Panc1 (cell line): ENCODE data around the gene SH3BP1. TPM values are rescaled to one million over a fixed set of nuclear protein-coding genes. Genes with fewer than 3 reads are reported as not detected.
"Not testable (repeated sequence)": the region's sequence is repeated elsewhere in the genome, so short reads cannot be mapped to it uniquely, and the experiment has no call there.

Source experiments
- ATAC-seq: fragments of 200-7000 bp; cut with Tn5 transposase; 2 replicates; pipeline ENCODE4 v1.9.1; 2020; ENCODE audit warnings: mild to moderate bottlenecking, moderate library complexity
- BruUV-seq: library from RNA; stranded (reverse); fragments of 400-500 nt; replicated peaks from 2 replicates; lab custom pipeline; 2021; lab: Mats Ljungman, UMichigan
- CTCF ChIA-PET: fragments of 300-600 bp; sonication (Branson Sonifier 250); formaldehyde crosslinking; loops from one replicate; lab custom pipeline; 2022; ENCODE audit warnings: antibody characterized with exemption; lab: Charles Lee
- POLR2A ChIA-PET: fragments of 300-600 bp; sonication (Branson Sonifier 250); formaldehyde crosslinking; loops from one replicate; lab custom pipeline; 2022; ENCODE audit warnings: antibody characterized with exemption; lab: Charles Lee
- DNase-seq: peaks from one replicate; pipeline ENCODE4 v3.0.0-alpha.2; 2010; ENCODE audit warnings: low read depth, low spot score
- H3K27ac ChIP-seq: 2 replicates; pipeline ENCODE4 v1.5.1; 2011; ENCODE audit warnings: mild to moderate bottlenecking, low read length, inconsistent platforms
- H3K27me3 ChIP-seq: fragments of 200-500 bp; sonication (Bioruptor generic); 2 replicates; pipeline ENCODE4 v1.6.0; 2014; ENCODE audit warnings: low read length, inconsistent platforms; ENCODE audit not compliant: control insufficient read depth, insufficient read depth
- H3K36me3 ChIP-seq: fragments of 200-500 bp; sonication (Bioruptor generic); 2 replicates; pipeline ENCODE4 v1.5.1; 2014; ENCODE audit warnings: inconsistent platforms, mild to moderate bottlenecking, low read length, moderate library complexity; ENCODE audit not compliant: control insufficient read depth, insufficient read depth
- H3K4me1 ChIP-seq: 2 replicates; pipeline ENCODE4 v1.5.1; 2011; ENCODE audit warnings: inconsistent platforms, mild to moderate bottlenecking, low read length, moderate library complexity; ENCODE audit not compliant: control insufficient read depth, insufficient read depth
- H3K4me3 ChIP-seq, 2 experiments: 2 replicates each; pipeline ENCODE4 v1.5.1; 2011 to 2012; ENCODE audit warnings: low read depth in 2 of 2, low read length in 2 of 2, mild to moderate bottlenecking in 2 of 2, inconsistent platforms in 1 of 2, moderate library complexity in 1 of 2
- H3K9me3 ChIP-seq: fragments of 200-500 bp; sonication (Bioruptor generic); 2 replicates; pipeline ENCODE4 v1.5.1; 2014; ENCODE audit warnings: low read depth, mild to moderate bottlenecking, inconsistent platforms, low read length, moderate library complexity; ENCODE audit not compliant: control insufficient read depth, insufficient read depth
- POLR2AphosphoS5 ChIP-seq: IDR thresholded peaks from 2 replicates; pipeline ENCODE4 v1.6.1; 2012; ENCODE audit warnings: mild to moderate bottlenecking, low read depth, low read length, moderate library complexity
- SIN3A ChIP-seq: IDR thresholded peaks from 2 replicates; pipeline ENCODE4 v1.6.1; 2012; ENCODE audit warnings: low read depth, mild to moderate bottlenecking, low read length, moderate library complexity, borderline replicate concordance; ENCODE audit not compliant: insufficient read depth
- TCF7L2 ChIP-seq: IDR thresholded peaks from 2 replicates; pipeline ENCODE4 v1.6.1; 2011; ENCODE audit warnings: mild to moderate bottlenecking, low read depth, low read length, inconsistent platforms
- in situ Hi-C: cut with HindIII; loops from 2 replicates; pipeline ENCODE4 v1.10.0; 2016; ENCODE audit warnings: low sequenced_read_pairs, low pct_unique_long_range_greater_than_20kb
- intact Hi-C: fragments of 100-400 bp; cut with micrococcal nuclease; formaldehyde crosslinking; loops from one replicate; pipeline ENCODE4 v1.10.0; 2022; ENCODE audit not compliant: unreplicated experiment
- total RNA-seq: library from RNA; stranded (reverse); gene quantifications from one replicate; pipeline ENCODE4 v1.2.1, GENCODE V29; 2021; ENCODE audit not compliant: unreplicated experiment
- TF ChIP-seq, protein P1 (sequence below): fragments of 450-650 bp; IDR thresholded peaks from 2 replicates; pipeline ENCODE4 v1.5.1; 2017; ENCODE audit warnings: mild to moderate bottlenecking
- TF ChIP-seq, protein P2 (sequence below), 2 experiments: IDR thresholded peaks; 2 replicates each; pipeline ENCODE4 v1.6.1; 2011 to 2012; ENCODE audit warnings: low read depth in 2 of 2, control low read depth in 1 of 2, low read length in 1 of 2, mild to moderate bottlenecking in 1 of 2, moderate library complexity in 1 of 2; ENCODE audit not compliant: insufficient read depth in 1 of 2

The SH3BP1 gene
- total RNA-seq, 1 experiment from 2014 or later = 6.8 TPM

DNA sequence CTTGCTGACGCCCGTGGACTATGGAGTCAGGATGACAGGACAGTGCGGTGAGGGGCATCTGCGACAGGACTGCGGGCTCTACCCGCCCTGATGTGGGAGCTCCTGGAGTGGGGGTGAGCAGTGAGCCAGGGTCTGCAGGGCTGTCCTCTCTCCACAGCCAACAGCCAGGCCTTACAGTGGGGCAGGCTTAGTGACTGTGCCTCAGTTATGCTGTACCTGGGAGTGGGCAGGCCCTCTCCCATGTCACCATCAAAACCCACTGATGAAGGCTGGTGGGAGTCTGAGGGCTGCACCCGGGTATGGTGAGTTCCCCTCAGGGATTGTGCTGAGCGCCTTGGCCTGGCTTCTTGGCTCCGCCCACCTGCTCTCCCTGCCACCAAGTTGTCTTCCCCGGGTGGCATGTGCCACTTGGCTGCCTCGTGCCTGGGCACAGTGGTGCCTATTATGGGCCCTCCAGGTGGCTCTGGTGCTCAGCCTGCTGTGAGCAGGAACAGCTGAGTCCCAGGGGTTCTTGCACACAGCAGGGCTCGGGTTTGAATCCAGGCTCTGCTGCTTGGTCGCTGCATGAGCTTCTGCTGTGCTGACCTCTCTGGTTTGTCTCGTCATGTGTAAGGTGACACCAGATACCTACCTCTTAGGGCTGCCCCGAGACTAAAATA lies 53.3 kb downstream of the SH3BP1 start:
- DNase-seq (no peak), ATAC-seq (no peak)
- in situ Hi-C loops (no loop called here), intact Hi-C loops (no loop called here)
- ChIA-PET CTCF (no interaction called here), POLR2A (interaction anchor here (0.6 kb wide), 1 partner anchor 64 kb away, joined by 4 read pairs; no protein-coding TSS in a partner anchor)
- no peak overlapping the region for H3K27ac ChIP-seq
- H3K4me1 ChIP-seq = no peaks in the 10 kb centered on the region
- no peak overlapping the region for H3K4me3 ChIP-seq
- TF ChIP-seq SIN3A (no peak), POLR2AphosphoS5 (no peak), TCF7L2 (no peak)
- TF ChIP-seq, protein P1, sequence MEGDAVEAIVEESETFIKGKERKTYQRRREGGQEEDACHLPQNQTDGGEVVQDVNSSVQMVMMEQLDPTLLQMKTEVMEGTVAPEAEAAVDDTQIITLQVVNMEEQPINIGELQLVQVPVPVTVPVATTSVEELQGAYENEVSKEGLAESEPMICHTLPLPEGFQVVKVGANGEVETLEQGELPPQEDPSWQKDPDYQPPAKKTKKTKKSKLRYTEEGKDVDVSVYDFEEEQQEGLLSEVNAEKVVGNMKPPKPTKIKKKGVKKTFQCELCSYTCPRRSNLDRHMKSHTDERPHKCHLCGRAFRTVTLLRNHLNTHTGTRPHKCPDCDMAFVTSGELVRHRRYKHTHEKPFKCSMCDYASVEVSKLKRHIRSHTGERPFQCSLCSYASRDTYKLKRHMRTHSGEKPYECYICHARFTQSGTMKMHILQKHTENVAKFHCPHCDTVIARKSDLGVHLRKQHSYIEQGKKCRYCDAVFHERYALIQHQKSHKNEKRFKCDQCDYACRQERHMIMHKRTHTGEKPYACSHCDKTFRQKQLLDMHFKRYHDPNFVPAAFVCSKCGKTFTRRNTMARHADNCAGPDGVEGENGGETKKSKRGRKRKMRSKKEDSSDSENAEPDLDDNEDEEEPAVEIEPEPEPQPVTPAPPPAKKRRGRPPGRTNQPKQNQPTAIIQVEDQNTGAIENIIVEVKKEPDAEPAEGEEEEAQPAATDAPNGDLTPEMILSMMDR = no peak
- no peaks in the 10 kb centered on the region for H3K27me3 ChIP-seq
- no peaks in the 10 kb centered on the region for H3K9me3 ChIP-seq
- no peaks in the 10 kb centered on the region; the same call in 1 of the 2 replicates for H3K36me3 ChIP-seq
- no TSS peak for BruUV-seq

DNA sequence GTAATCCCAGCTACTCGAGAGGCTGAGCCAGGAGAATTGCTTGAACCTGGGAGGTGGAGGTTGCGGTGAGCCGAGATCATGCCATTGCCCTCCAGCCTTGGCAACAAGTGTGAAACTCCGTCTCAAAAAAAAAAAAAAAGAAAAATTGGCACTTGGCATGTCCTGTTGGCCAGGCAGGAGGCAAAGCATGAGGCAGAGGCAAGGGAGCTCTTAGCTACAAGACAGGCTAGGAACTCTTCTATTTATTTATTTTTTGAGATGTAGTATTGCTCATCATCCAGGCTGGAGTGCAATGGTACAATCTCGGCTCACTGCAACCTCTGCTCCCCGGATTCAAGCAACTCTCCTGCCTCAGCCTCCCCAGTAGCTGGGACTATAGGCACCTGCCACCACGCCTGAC lies 54.7 kb downstream of the SH3BP1 start:
- ATAC-seq, BruUV-seq, H3K4me3 ChIP-seq, H3K9me3 ChIP-seq, intact Hi-C loops, H3K4me1 ChIP-seq, H3K27ac ChIP-seq, POLR2A ChIA-PET, CTCF ChIA-PET, DNase-seq, in situ Hi-C loops, H3K27me3 ChIP-seq, H3K36me3 ChIP-seq: not testable (repeated sequence)

DNA sequence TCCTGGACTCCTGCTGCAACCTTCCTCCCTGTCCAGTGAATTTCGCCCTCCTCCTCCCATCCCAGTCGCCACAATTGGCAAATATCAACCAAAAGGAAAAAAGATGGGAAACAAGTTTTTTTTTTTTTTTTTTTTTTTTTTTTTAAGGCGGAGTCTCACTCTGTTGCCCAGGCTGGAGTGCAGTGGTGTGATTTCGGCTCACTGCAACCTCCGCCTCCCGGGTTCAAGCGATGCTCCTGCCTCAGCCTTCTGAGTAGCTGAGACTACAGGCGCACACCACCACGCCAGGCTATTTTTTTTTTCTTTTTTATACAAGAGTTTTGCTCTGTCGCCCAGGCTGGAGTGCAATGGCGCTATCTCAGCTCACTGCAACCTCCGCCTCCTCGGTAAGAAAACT lies 56.8 kb downstream of the SH3BP1 start:
- intact Hi-C loops, POLR2A ChIA-PET, H3K27ac ChIP-seq, in situ Hi-C loops, H3K27me3 ChIP-seq, H3K9me3 ChIP-seq, H3K36me3 ChIP-seq, ATAC-seq, CTCF ChIA-PET, H3K4me1 ChIP-seq, H3K4me3 ChIP-seq, BruUV-seq, DNase-seq: not testable (repeated sequence)

DNA sequence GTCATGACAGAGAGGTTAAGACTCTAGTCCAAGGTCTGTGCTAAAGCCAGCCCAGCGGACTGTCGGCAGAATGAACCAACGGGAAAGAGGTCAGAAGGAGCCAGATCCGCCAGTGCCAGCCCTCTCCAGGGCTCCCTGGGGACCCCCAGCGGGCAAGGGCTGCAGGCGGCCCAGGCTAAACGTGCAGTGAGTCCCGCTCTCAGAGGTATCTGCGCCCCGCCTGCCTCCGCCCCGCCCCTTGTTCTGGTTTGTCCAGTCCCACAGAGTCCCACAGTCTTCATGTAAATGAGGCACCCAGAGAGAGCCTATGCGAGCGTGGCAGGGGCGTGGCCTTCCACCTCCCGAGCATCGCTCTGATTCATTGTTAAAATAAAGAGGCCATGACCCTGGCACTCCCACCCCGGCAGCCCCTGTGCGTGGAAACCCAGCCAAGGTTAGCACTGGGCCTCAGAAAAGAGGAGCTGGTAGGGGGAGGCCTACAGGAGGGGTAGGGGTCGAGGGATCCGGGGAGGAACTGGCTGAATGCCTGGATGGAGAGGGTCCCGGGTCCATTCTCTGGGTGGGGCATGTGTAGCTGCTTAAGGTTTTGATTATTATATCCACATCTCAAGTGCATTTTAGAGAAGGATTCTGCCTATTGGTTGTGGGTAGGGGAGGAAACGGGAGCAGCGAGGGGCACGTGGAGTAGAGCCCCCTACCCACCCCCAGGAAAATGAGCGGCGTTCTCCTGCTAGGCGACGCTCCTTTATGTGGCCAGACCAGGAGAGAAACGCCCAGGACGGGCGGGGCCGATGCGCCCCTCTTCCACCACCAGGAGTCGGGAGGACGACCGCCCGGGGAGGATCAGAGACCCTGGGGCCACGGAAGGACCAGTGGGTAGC lies 57.4 kb downstream of the SH3BP1 start, which contains the start of gene TRIOBP:
TSS of gene TRIOBP (plus strand) at position 392 of the 881 bp plus-strand sequence. CDS start 4,318 bp downstream, outside the sequence.
- H3K4me1 ChIP-seq = no peaks in the 10 kb centered on the region
- no peaks in the 10 kb centered on the region for H3K9me3 ChIP-seq
- DNase-seq = no peak
- H3K4me3 ChIP-seq = peak within 1 kb of the TSS in 1 of 2 experiments; percentile 21; a peak in 1 of 4 replicates
- ChIA-PET POLR2A (no interaction called here), CTCF (no interaction called here)
- intact Hi-C loops (no loop called here), in situ Hi-C loops (no loop called here)
- TF ChIP-seq SIN3A (no peak), POLR2AphosphoS5 (no peak), TCF7L2 (no peak)
- TF ChIP-seq, protein P1 = no peak
- TF ChIP-seq, protein P2, sequence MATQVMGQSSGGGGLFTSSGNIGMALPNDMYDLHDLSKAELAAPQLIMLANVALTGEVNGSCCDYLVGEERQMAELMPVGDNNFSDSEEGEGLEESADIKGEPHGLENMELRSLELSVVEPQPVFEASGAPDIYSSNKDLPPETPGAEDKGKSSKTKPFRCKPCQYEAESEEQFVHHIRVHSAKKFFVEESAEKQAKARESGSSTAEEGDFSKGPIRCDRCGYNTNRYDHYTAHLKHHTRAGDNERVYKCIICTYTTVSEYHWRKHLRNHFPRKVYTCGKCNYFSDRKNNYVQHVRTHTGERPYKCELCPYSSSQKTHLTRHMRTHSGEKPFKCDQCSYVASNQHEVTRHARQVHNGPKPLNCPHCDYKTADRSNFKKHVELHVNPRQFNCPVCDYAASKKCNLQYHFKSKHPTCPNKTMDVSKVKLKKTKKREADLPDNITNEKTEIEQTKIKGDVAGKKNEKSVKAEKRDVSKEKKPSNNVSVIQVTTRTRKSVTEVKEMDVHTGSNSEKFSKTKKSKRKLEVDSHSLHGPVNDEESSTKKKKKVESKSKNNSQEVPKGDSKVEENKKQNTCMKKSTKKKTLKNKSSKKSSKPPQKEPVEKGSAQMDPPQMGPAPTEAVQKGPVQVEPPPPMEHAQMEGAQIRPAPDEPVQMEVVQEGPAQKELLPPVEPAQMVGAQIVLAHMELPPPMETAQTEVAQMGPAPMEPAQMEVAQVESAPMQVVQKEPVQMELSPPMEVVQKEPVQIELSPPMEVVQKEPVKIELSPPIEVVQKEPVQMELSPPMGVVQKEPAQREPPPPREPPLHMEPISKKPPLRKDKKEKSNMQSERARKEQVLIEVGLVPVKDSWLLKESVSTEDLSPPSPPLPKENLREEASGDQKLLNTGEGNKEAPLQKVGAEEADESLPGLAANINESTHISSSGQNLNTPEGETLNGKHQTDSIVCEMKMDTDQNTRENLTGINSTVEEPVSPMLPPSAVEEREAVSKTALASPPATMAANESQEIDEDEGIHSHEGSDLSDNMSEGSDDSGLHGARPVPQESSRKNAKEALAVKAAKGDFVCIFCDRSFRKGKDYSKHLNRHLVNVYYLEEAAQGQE (IDR thresholded peaks at IDR 0.05; ENCODE audit: insufficient read depth in 1 of 2, low read depth in 2 of 2, low read length in 1 of 2) = no peak
- no TSS peak for BruUV-seq
- ATAC-seq = peak; percentile 72; the same call in 1 of the 2 replicates
- no peak within 1 kb of the TSS for H3K27ac ChIP-seq
- no peaks in the 10 kb centered on the region for H3K27me3 ChIP-seq
- no peaks in the 10 kb centered on the region for H3K36me3 ChIP-seq
